Transverse colon (tissue), 4 donors: ENCODE measurements around the gene NPM1. TPM values are rescaled to one million over a fixed set of nuclear protein-coding genes. Genes with fewer than 3 reads are reported as not detected.
"Not testable (repeated sequence)": the region's sequence is repeated elsewhere in the genome, so short reads cannot be mapped to it uniquely, and the experiment has no call there.

Experiments used
- DNase-seq: peaks from one replicate; pipeline ENCODE4 v3.0.0-alpha.2; 2019
- H3K27ac ChIP-seq, 4 donors: fragments of 200-600 bp; sonication (generic); 2 replicates each; pipeline ENCODE4 v1.5.1; 2016 to 2018; ENCODE audit warnings: inconsistent platforms in 4 of 4
- H3K27me3 ChIP-seq: fragments of 200-600 bp; sonication (generic); 2 replicates; pipeline ENCODE4 v1.5.1; 2017; ENCODE audit warnings: inconsistent platforms
- H3K36me3 ChIP-seq, 4 donors: fragments of 200-600 bp; sonication (generic); 2 replicates each; pipeline ENCODE4 v1.5.1; 2017 to 2019; ENCODE audit warnings: inconsistent platforms in 4 of 4
- H3K4me1 ChIP-seq, 4 donors: fragments of 200-600 bp; sonication (generic); 2 replicates each; pipeline ENCODE4 v1.5.1; 2017 to 2020; ENCODE audit warnings: inconsistent platforms in 4 of 4
- H3K4me3 ChIP-seq, 4 donors: fragments of 200-600 bp; sonication (generic); 1 replicate in 1 of 4; 2 replicates in 3 of 4; pipeline versions ENCODE4 v1.5.1 to v1.6.1; 2017 to 2019; ENCODE audit warnings: inconsistent platforms in 4 of 4
- H3K9me3 ChIP-seq, 2 donors: fragments of 200-600 bp; sonication (generic); 2 replicates each; pipeline ENCODE4 v1.5.1; 2017 to 2019; ENCODE audit warnings: inconsistent platforms in 2 of 2
- CTCF ChIP-seq, 5 experiments: fragments of 200-600 bp in 3 of 5; fragments of 450-650 bp in 2 of 5; sonication (generic) in 3 of 5; IDR thresholded peaks; 1 replicate in 2 of 5; 2 replicates in 3 of 5; pipeline ENCODE4 v1.5.1; 2016 to 2017; ENCODE audit warnings: antibody characterized with exemption in 5 of 5, inconsistent platforms in 3 of 5, mild to moderate bottlenecking in 2 of 5, moderate library complexity in 1 of 5
- EP300 ChIP-seq: sonication (generic); formaldehyde crosslinking; IDR thresholded peaks from one replicate; pipeline ENCODE4 v1.6.1; 2017; ENCODE audit warnings: antibody characterized with exemption, low read depth
- POLR2A ChIP-seq: fragments of 450-650 bp; IDR thresholded peaks from one replicate; pipeline ENCODE4 v1.6.1; 2016; ENCODE audit warnings: antibody characterized with exemption, mild to moderate bottlenecking, moderate library complexity
- POLR2AphosphoS5 ChIP-seq, 3 donors: sonication (generic); formaldehyde crosslinking; IDR thresholded peaks; one replicate each; pipeline ENCODE4 v1.6.1; 2016; ENCODE audit warnings: antibody characterized with exemption in 3 of 3
- WGBS, 2 donors: methylation state at CpG; one replicate each; pipeline ENCODE4 v1.1.5; 2018; ENCODE audit warnings: low coverage in 1 of 2; 5-methylcytosine and 5-hydroxymethylcytosine counted together
- in situ Hi-C, 4 donors: fragments of 200-750 bp; cut with MboI; loops; one replicate each; pipeline versions ENCODE4 v1.15.0 to v1.15.1; 2017; ENCODE audit warnings: low sequenced_read_pairs in 3 of 4, low pct_ligation_motif_present in 1 of 4, low pct_unique_long_range_greater_than_20kb in 1 of 4
- intact Hi-C: fragments of 100-400 bp; cut with DNase I; formaldehyde crosslinking; loops from one replicate; pipeline ENCODE4 v1.15.1; 2023; ENCODE audit warnings: low total_unique reads
- total RNA-seq, 4 donors: library from RNA; depleted of rRNA; stranded (reverse); fragments of >200 nt; gene quantifications; one replicate each; pipeline ENCODE4 v1.1.0, GENCODE V29; 2016

The NPM1 gene
- total RNA-seq, 4 donors from 2014 or later = 279 to 2,349 (median 380) TPM

GRCh38 chr5:171413153-171413910 lies 25.7 kb downstream of the NPM1 start:
- H3K9me3 ChIP-seq = no peaks in the 10 kb centered on the region
- peaks cover 0 to 32% (median 16%) of the 10 kb centered on the region in 4 donors for H3K36me3 ChIP-seq
- WGBS, 2 donors = 92 to 94% methylated on average over 2 to 3 of the region's 3 CpGs
- no peaks in the 10 kb centered on the region for H3K27me3 ChIP-seq
- H3K4me3 ChIP-seq = no peak overlapping the region
- DNase-seq = no peak
- no peak for TF ChIP-seq POLR2A
- no peak for TF ChIP-seq POLR2AphosphoS5 (IDR thresholded peaks at IDR 0.05)
- no peak for TF ChIP-seq EP300
- TF ChIP-seq CTCF (IDR thresholded peaks at IDR 0.05) = no peak
- H3K4me1 ChIP-seq = peaks cover 0 to 11% (median 6%) of the 10 kb centered on the region in 4 donors
- in situ Hi-C loops = loop anchor here (10.0 to 25.0 kb wide), 3 partner anchors 491 to 624 kb away; no protein-coding TSS in a partner anchor
- H3K27ac ChIP-seq = no peak overlapping the region
- intact Hi-C loops = no loop called here

GRCh38 chr5:171413993-171414392 lies 26.3 kb downstream of the NPM1 start:
- H3K4me3 ChIP-seq, H3K9me3 ChIP-seq, intact Hi-C loops, H3K27me3 ChIP-seq, DNase-seq, H3K27ac ChIP-seq: not testable (repeated sequence)
- Histone ChIP-seq H3K36me3 (peaks cover 0 to 27% (median 13%) of the 10 kb centered on the region in 4 donors), H3K4me1 (peaks cover 3 to 15% (median 11%) of the 10 kb centered on the region in 4 donors)
- in situ Hi-C loops = loop anchor here (10.0 to 25.0 kb wide), 3 partner anchors 491 to 623 kb away; no protein-coding TSS in a partner anchor
- WGBS, 2 donors = 80 to 89% methylated on average over 5 of the region's 5 CpGs

- TF ChIP-seq CTCF (IDR thresholded peaks at IDR 0.05) (no peak), EP300 (no peak), POLR2AphosphoS5 (IDR thresholded peaks at IDR 0.05) (no peak), POLR2A (no peak)
- in situ Hi-C loops = loop anchor here (10.0 to 25.0 kb wide), 3 partner anchors 490 to 622 kb away; no protein-coding TSS in a partner anchor
- intact Hi-C loops = no loop called here
- WGBS, 2 donors = 65 to 79% methylated on average over 4 to 9 of the region's 9 CpGs
- Histone ChIP-seq H3K36me3 (peaks cover 0 to 21% (median 7%) of the 10 kb centered on the region in 4 donors), H3K4me1 (peaks cover 7 to 18% (median 16%) of the 10 kb centered on the region in 4 donors), H3K4me3 (no peak overlapping the region), H3K9me3 (no peaks in the 10 kb centered on the region), H3K27ac (no peak overlapping the region), H3K27me3 (peaks cover 15% of the 10 kb centered on the region)
- DNase-seq = no peak
These were observed 27.6 kb downstream of the NPM1 start for GRCh38 chr5:171415115-171415730.

GRCh38 chr5:171416160-171417049 lies 28.8 kb downstream of the NPM1 start:
- H3K36me3 ChIP-seq = peaks cover 0 to 13% (median 2%) of the 10 kb centered on the region in 4 donors
- no peak overlapping the region for H3K4me3 ChIP-seq
- H3K27ac ChIP-seq = no peak overlapping the region
- in situ Hi-C loops = loop anchor here (10.0 to 25.0 kb wide), 3 partner anchors 488 to 621 kb away; no protein-coding TSS in a partner anchor
- H3K9me3 ChIP-seq = no peaks in the 10 kb centered on the region
- WGBS, 2 donors = 87 to 92% methylated on average over 8 to 11 of the region's 11 CpGs
- intact Hi-C loops = no loop called here
- TF ChIP-seq POLR2AphosphoS5 (IDR thresholded peaks at IDR 0.05) = no peak
- TF ChIP-seq EP300 = no peak
- no peak for TF ChIP-seq POLR2A
- TF ChIP-seq CTCF (IDR thresholded peaks at IDR 0.05) = no peak
- peaks cover 19 to 29% (median 27%) of the 10 kb centered on the region in 4 donors for H3K4me1 ChIP-seq
- H3K27me3 ChIP-seq = peaks cover 27% of the 10 kb centered on the region
- DNase-seq = no peak
